ENCODE measurements around the gene RAD51B.

DNA sequence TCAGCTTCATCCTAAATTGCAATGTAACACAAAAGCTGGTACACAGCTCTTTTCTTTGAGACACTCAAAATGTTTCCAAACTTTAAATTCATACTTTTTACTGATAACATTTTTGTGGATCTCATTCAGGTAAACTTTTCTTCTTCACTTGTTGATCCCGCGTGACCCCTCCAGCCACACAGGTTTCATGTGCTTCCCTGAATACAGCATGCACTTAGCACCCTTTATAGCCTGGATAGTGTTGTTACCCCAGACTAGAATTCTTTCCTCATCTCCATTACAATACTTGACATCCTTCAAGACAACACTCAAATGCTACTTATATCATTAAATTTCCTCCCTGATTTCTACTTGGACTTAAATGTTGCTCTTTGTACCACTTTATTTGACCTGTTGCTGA lies 373.4 kb downstream of the RAD51B start:
- TF ChIP-seq EZH2phosphoT487 (IDR thresholded peaks at IDR 0.05; ENCODE audit: borderline replicate concordance, low read length) (no peak), EZH2 (IDR thresholded peaks at IDR 0.05; ENCODE audit: low read length, unreplicated experiment) (no peak)
- TF ChIP-seq, protein P1, sequence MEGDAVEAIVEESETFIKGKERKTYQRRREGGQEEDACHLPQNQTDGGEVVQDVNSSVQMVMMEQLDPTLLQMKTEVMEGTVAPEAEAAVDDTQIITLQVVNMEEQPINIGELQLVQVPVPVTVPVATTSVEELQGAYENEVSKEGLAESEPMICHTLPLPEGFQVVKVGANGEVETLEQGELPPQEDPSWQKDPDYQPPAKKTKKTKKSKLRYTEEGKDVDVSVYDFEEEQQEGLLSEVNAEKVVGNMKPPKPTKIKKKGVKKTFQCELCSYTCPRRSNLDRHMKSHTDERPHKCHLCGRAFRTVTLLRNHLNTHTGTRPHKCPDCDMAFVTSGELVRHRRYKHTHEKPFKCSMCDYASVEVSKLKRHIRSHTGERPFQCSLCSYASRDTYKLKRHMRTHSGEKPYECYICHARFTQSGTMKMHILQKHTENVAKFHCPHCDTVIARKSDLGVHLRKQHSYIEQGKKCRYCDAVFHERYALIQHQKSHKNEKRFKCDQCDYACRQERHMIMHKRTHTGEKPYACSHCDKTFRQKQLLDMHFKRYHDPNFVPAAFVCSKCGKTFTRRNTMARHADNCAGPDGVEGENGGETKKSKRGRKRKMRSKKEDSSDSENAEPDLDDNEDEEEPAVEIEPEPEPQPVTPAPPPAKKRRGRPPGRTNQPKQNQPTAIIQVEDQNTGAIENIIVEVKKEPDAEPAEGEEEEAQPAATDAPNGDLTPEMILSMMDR (conservative IDR thresholded peaks at IDR 0.05; ENCODE audit: low read depth, low read length) = no peak

Data from PC-3 (cell line).